Measurements from ENCODE around the gene SLC6A11. TPM values are rescaled to one million over a fixed set of nuclear protein-coding genes. Genes with fewer than 3 reads are reported as not detected.

Gene SLC6A11
- total RNA-seq, 1 donor from 2014 or later, result 35.1 TPM

- no peak for DNase-seq
These were observed 165.9 kb downstream of the SLC6A11 start for GRCh38 chr3:10981961-10982360.

- no peak for DNase-seq
These were observed 166.8 kb downstream of the SLC6A11 start for GRCh38 chr3:10982782-10983181.

- no peak for DNase-seq
These were observed 167.3 kb downstream of the SLC6A11 start for GRCh38 chr3:10983219-10983916.

GRCh38 chr3:10984371-10984896 is 168.4 kb downstream of the SLC6A11 start:
- no peak for DNase-seq

- DNase-seq, result no peak
These were observed 169.2 kb downstream of the SLC6A11 start for GRCh38 chr3:10985181-10985580.

GRCh38 chr3:10986592-10986991 is 170.6 kb downstream of the SLC6A11 start:
- DNase-seq, result no peak

- DNase-seq, result no peak
These were observed 172.1 kb downstream of the SLC6A11 start for GRCh38 chr3:10988001-10988665.

- no peak for DNase-seq
These were observed 173.0 kb downstream of the SLC6A11 start for GRCh38 chr3:10988991-10989484.

Other genes with a start within 250 kb of the SLC6A11 start
- 61.1 TPM for gene SLC6A1, start 176.5 kb downstream of the SLC6A11 start, total RNA-seq

Measured in occipital lobe (tissue), 2 donors.